ENCODE results near the gene FBXW12.
"Not testable (repeated sequence)": the region's sequence is repeated elsewhere in the genome, so short reads cannot be mapped to it uniquely, and the experiment has no call there.

The FBXW12 gene

DNA sequence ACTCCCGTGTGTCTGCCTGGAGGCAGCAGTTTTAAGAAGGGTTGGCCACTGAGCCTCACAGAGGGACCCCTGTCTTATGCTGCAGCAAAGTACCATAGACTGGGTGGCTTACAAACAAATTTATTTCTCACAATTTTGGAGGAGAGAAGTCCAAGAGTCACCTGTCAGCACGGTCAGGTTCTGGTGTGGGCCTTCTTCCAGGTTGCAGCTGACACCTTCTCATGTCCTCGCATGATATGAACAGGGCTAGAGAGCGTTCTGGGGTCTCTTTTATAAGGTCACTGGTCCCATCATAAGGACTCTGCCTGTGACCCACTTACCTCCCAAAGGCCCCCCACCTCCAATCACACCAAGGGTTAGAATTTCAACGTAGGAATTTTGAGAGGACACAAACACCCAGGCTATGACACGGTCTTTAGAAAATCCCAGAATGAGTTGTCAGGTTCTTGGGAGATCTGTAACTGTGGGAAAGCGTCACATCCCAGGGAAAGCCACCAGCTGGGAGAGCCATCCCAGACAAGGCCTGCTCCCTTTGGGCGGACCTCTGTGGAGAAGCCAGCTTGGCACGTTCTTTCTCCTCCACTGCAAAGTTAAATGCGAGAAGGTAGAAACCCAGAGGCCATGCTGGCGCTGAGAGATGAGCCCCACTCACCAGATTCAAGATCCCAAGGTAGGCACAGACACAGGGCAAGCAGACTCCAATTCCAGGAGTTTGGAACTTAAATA is at the start of gene FBXW12:
FBXW12 (plus strand) TSS at position 569 of the 726 bp plus-strand sequence. CDS start 549 bp downstream, outside the sequence.
- no peak for DNase-seq

- not testable (repeated sequence) for DNase-seq
These were observed 40.1 kb upstream of the FBXW12 start for GRCh38 chr3:48331706-48332435.

GRCh38 chr3:48333346-48334245 is 38.4 kb upstream of the FBXW12 start, which contains the start of gene SPINK8:
TSS of gene SPINK8 (minus strand) at chr3:48333661. CDS start at chr3:48328341, 5,320 bp downstream.
- not testable (repeated sequence) for DNase-seq

- DNase-seq, result no peak
These were observed 37.4 kb upstream of the FBXW12 start for GRCh38 chr3:48334605-48335004.

GRCh38 chr3:48335286-48335685 is 36.7 kb upstream of the FBXW12 start:
- DNase-seq, result not testable (repeated sequence)

DNA sequence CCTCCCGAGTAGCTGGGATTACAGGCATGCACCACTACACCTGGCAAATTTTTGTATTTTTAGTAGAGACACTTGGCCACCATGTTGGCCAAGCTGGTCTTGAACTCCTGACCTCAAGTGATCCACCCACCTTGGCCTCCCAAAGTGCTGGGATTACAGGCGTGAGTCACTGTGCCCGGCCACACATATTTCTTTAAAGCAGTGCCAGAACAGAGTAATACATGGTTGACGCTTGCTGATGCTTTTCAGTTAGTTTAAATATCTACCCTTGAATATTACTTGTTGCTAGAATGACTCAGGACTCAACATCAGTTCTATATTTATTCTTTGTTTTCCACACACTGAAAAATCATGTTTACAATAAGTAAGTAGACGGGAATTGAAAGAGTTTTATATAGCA is 34.5 kb upstream of the FBXW12 start:
- DNase-seq, result not testable (repeated sequence)

GRCh38 chr3:48338635-48339034 is 33.4 kb upstream of the FBXW12 start:
- DNase-seq, result no peak

DNA sequence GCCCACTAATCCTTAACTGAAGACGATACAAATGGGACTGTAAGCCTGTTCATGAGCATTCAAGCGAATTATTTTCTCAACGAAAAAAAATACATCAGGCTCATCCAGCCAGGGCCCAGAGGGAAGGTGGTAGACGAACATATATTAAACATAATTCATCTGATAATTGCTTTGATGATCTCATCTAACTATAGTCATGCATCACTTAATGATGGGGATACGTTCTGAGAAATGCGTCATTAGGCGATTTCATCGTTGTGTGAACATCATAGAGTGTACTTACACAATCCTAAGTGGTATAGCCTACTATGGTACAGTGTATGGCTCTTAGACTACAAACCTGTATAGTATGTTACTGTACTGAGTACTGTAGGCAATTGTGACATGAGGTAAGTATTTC is 28.6 kb upstream of the FBXW12 start:
- no peak for DNase-seq

GRCh38 chr3:48344867-48345507 is 27.0 kb upstream of the FBXW12 start:
- no peak for DNase-seq

- DNase-seq, result no peak
These were observed 26.0 kb upstream of the FBXW12 start for GRCh38 chr3:48345946-48346572.

GRCh38 chr3:48347500-48347899 is 24.5 kb upstream of the FBXW12 start:
- no peak for DNase-seq

- no peak for DNase-seq
These were observed 19.5 kb upstream of the FBXW12 start for GRCh38 chr3:48352546-48352945.

GRCh38 chr3:48353987-48354386 is 18.0 kb upstream of the FBXW12 start:
- no peak for DNase-seq

- no peak for DNase-seq
These were observed 15.6 kb upstream of the FBXW12 start for GRCh38 chr3:48356419-48356818.

GRCh38 chr3:48361928-48362327 is 10.1 kb upstream of the FBXW12 start:
- no peak for DNase-seq

DNA sequence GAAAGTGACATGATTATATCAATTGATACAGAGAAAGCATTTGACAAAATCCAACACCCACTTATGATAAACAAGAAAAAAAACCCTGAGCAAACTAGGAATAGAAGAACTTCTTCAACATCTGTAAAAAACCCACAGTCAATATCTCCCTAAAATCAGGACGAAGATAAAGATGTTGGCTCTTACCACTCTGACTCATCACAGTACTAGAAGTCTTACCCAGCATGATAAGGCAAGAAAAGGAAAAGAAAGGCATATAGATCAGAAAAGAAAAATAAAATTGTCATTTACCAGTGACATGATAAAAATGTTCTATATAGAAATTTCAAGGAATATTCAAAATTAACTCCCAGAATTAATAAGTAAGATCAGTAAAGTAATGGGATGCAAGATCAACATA is 7.2 kb upstream of the FBXW12 start:
- DNase-seq, result no peak

DNA sequence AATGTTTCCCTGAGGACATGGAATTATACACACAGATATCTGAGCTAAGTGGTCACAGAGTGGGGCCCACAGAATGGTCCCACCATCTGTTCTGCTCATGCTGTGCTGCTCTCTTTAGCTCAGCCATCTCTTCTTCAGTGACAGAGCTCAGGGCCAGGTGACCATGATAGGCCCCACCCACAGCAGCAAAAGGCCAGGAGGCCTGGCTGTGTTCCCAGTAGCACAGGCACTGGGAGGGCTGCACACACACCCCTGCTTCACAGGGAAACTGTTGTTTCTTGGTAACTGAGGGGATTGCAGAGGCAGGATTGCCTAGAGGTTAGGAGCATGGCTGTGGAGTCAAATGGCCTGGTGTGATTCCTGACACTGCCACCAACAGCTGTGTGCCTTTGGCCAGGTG is 4.8 kb upstream of the FBXW12 start:
- DNase-seq, result no peak

- DNase-seq, result no peak
These were observed 2.2 kb upstream of the FBXW12 start for GRCh38 chr3:48369693-48370332.

GRCh38 chr3:48370333-48370713 is 1.7 kb upstream of the FBXW12 start:
- no peak for DNase-seq

DNA sequence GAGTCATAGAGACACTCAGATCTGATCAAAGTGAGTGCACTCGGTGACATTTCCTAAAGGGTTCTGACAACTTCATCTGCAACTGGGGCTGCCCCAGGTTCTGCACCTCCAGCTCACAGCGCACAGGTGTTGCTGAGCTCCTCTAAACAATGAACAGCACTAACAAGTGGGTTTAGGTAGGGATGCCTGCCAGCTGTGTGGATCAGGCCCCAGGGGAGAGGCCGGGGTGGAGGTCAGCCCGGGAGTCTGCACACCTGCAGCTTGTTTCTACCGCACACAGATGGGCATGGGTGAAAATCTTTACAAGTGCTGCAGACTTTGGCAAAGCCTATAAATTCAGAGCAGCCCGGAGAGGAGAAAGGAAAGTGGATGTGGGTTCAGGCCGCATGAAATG is 355 bp downstream of the FBXW12 start:
- DNase-seq, result no peak

DNA sequence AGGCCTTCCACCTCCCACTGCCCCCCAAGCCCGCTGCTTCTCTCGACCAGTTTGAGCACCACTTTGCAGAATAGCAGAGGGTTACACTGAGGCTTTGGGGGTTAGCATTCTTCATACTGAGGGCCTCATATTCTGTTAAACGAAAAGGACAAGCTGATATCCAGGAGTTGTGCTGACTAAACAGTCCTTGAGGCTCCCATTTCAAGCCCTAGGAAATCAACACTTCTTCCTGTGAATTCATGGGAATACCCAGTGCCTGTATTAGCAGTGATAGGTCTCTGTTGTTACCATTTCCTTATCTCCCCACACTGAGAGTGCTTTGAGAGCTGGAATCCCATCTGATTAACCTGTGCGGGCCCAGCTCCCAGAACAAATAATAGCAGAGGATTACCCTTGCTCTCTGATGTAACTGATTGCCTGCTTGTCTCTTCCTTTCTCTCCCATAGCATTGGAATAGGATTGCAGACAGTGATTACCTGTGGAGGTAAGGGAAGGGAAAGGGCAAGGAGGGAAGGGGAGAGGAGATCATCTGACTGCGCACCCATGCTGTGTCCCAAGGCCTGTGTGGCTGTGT is 930 bp downstream of the FBXW12 start:
- no peak for DNase-seq

Data from activated T-cell treated with anti-CD3 and anti-CD28 coated beads for 4 hours (primary cell).